Loucy (cell line): ENCODE data around the gene OSBPL2.

Experiments used
- EZH2phosphoT487 ChIP-seq: fragments of 200-600 bp; IDR thresholded peaks from 2 replicates; pipeline ENCODE4 v1.6.1; 2018; ENCODE audit warnings: antibody characterized with exemption, mild to moderate bottlenecking, moderate library complexity, borderline replicate concordance
- TF ChIP-seq, protein P1 (sequence below): fragments of 200-600 bp; sonication (generic); conservative IDR thresholded peaks from 2 replicates; pipeline ENCODE4 v1.5.1; 2014; ENCODE audit warnings: mild to moderate bottlenecking, antibody characterized with exemption, low read length

DNA sequence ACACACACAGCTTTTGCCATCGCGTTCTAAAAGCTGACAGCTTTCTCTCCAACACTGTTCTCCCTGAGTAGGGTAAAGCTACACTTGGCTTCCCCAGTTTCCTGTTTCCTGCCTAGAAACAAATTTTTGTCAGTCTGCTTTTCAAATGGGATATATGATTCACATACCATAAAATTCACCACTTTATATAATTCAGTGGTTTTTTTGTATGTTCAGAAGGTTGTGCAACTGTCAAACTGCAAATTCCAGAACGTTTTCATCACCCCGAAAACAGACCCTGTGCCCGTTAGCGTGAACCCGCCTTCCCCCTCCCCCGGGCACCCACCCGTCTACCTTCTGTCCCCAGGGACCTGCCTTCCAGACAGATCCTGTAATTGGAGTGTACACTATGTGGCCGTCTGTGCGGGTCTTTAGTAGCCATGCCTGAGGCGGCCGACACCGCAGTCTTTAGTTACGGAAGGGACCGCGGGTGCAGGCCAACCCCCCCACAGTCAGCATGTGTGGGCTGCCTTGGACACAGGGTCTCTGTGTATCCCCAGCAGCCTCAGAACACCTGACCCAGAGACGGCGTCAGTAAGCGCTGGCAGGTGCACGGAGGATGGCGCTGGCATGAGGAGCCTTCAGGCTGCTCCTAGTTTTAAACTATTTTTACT, 34.8 kb upstream of the OSBPL2 start:
- TF ChIP-seq, protein P1, sequence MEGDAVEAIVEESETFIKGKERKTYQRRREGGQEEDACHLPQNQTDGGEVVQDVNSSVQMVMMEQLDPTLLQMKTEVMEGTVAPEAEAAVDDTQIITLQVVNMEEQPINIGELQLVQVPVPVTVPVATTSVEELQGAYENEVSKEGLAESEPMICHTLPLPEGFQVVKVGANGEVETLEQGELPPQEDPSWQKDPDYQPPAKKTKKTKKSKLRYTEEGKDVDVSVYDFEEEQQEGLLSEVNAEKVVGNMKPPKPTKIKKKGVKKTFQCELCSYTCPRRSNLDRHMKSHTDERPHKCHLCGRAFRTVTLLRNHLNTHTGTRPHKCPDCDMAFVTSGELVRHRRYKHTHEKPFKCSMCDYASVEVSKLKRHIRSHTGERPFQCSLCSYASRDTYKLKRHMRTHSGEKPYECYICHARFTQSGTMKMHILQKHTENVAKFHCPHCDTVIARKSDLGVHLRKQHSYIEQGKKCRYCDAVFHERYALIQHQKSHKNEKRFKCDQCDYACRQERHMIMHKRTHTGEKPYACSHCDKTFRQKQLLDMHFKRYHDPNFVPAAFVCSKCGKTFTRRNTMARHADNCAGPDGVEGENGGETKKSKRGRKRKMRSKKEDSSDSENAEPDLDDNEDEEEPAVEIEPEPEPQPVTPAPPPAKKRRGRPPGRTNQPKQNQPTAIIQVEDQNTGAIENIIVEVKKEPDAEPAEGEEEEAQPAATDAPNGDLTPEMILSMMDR, result no peak
- no peak for TF ChIP-seq EZH2phosphoT487
